ENCODE measurements around the gene CCDC85B. TPM values are rescaled to one million over a fixed set of nuclear protein-coding genes. Genes with fewer than 3 reads are reported as not detected.

The CCDC85B gene
- total and polyA plus RNA-seq, 2 of the 13 experiments (the other 11 are each of a cell fraction or from before 2014, with no cell fraction given), result 8.2 to 19.5 TPM

- TF ChIP-seq, protein P1, sequence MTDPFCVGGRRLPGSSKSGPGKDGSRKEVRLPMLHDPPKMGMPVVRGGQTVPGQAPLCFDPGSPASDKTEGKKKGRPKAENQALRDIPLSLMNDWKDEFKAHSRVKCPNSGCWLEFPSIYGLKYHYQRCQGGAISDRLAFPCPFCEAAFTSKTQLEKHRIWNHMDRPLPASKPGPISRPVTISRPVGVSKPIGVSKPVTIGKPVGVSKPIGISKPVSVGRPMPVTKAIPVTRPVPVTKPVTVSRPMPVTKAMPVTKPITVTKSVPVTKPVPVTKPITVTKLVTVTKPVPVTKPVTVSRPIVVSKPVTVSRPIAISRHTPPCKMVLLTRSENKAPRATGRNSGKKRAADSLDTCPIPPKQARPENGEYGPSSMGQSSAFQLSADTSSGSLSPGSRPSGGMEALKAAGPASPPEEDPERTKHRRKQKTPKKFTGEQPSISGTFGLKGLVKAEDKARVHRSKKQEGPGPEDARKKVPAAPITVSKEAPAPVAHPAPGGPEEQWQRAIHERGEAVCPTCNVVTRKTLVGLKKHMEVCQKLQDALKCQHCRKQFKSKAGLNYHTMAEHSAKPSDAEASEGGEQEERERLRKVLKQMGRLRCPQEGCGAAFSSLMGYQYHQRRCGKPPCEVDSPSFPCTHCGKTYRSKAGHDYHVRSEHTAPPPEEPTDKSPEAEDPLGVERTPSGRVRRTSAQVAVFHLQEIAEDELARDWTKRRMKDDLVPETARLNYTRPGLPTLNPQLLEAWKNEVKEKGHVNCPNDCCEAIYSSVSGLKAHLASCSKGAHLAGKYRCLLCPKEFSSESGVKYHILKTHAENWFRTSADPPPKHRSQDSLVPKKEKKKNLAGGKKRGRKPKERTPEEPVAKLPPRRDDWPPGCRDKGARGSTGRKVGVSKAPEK (CRISPR knock-in tag; IDR thresholded peaks at IDR 0.05; ENCODE audit: borderline replicate concordance), result no peak
- peak; percentile 90 for TF ChIP-seq NFYB (CRISPR knock-in tag; IDR thresholded peaks at IDR 0.05)
- no peak for TF ChIP-seq AFF4 (CRISPR knock-in tag; IDR thresholded peaks at IDR 0.05)
- TF ChIP-seq SNAPC2 (CRISPR knock-in tag; IDR thresholded peaks at IDR 0.05), result no peak; the same call in 1 of the 2 replicates
- TF ChIP-seq ELF3 (CRISPR knock-in tag; IDR thresholded peaks at IDR 0.05), result peak; percentile 82
- TF ChIP-seq, protein P2, sequence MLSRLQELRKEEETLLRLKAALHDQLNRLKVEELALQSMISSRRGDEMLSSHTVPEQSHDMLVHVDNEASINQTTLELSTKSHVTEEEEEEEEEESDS (CRISPR knock-in tag; IDR thresholded peaks at IDR 0.05; ENCODE audit: borderline replicate concordance), result 0 out of 2 replicates have a peak, but pooled peaks have one; percentile 48
- TF ChIP-seq ZBTB4 (CRISPR knock-in tag; IDR thresholded peaks at IDR 0.05; ENCODE audit: borderline replicate concordance), result 0 out of 2 replicates have a peak, but pooled peaks have one; percentile 25
- no peak; the same call in 1 of the 2 replicates for TF ChIP-seq SMYD3 (CRISPR knock-in tag; IDR thresholded peaks at IDR 0.05)
- no peak for TF ChIP-seq CCAR2 (optimal IDR thresholded peaks at IDR 0.05; ENCODE audit: low read depth, low read length)
- TF ChIP-seq KLF13 (CRISPR knock-in tag; IDR thresholded peaks at IDR 0.05), result no peak
- peak; percentile 43; the same call in 1 of the 2 replicates for TF ChIP-seq GATAD2A (CRISPR knock-in tag; IDR thresholded peaks at IDR 0.05)
- TF ChIP-seq HNRNPUL1 (IDR thresholded peaks at IDR 0.05; ENCODE audit: low read depth, low read length), result peak; percentile 16; the same call in 1 of the 2 replicates
- TF ChIP-seq ZNF329 (CRISPR knock-in tag; IDR thresholded peaks at IDR 0.05; ENCODE audit: low read depth), result 0 out of 2 replicates have a peak, but pooled peaks have one; percentile 66
- TF ChIP-seq ZNF354B (CRISPR knock-in tag; IDR thresholded peaks at IDR 0.05), result peak; percentile 21; the same call in 1 of the 2 replicates
- peak; percentile 51; the same call in 1 of the 2 replicates for TF ChIP-seq ZNF451 (CRISPR knock-in tag; IDR thresholded peaks at IDR 0.05)
- no peak for TF ChIP-seq PLRG1 (conservative IDR thresholded peaks at IDR 0.05)
These were observed 32.4 kb upstream of the CCDC85B start, which contains the start of gene CFL1 (continued) for GRCh38 chr11:65857853-65858680.

All from HepG2 (cell line).